Anterior cingulate cortex (tissue), 58 donors: ENCODE data around the gene STXBP6.
A peak's percentile ranks its signal among the peaks of the same experiment; 100 is the strongest.

Source experiments
- DNase-seq, 58 donors: peaks; one replicate each; lab custom pipeline; 2025; lab: John Stamatoyannopoulos, UW

Gene STXBP6

GRCh38 chr14:24925771-24926374 lies 124.1 kb downstream of the STXBP6 start:
- DNase-seq, result peak in 2 of 58 donors; percentile 39 to 58

GRCh38 chr14:24924544-24924943 lies 125.4 kb downstream of the STXBP6 start:
- no peak for DNase-seq

- no peak for DNase-seq
These were observed 128.0 kb downstream of the STXBP6 start for GRCh38 chr14:24921903-24922302.

- no peak for DNase-seq
These were observed 129.5 kb downstream of the STXBP6 start for GRCh38 chr14:24920265-24921075.

- no peak for DNase-seq
These were observed 131.1 kb downstream of the STXBP6 start for GRCh38 chr14:24918822-24919221.

GRCh38 chr14:24915958-24916595 lies 133.9 kb downstream of the STXBP6 start:
- no peak for DNase-seq

GRCh38 chr14:24915403-24915921 lies 134.5 kb downstream of the STXBP6 start:
- DNase-seq, result no peak

GRCh38 chr14:24913746-24914145 lies 136.2 kb downstream of the STXBP6 start:
- no peak for DNase-seq

- no peak for DNase-seq
These were observed 136.9 kb downstream of the STXBP6 start for GRCh38 chr14:24913021-24913420.

GRCh38 chr14:24911324-24912109 lies 138.4 kb downstream of the STXBP6 start:
- DNase-seq, result no peak

GRCh38 chr14:24910408-24910986 lies 139.4 kb downstream of the STXBP6 start:
- DNase-seq, result no peak

GRCh38 chr14:24909523-24910302 lies 140.2 kb downstream of the STXBP6 start:
- no peak for DNase-seq

GRCh38 chr14:24908592-24909236 lies 141.2 kb downstream of the STXBP6 start:
- peak in 2 of 58 donors; percentile 22 to 35 for DNase-seq

- no peak for DNase-seq
These were observed 145.4 kb downstream of the STXBP6 start for GRCh38 chr14:24904533-24904932.

- DNase-seq, result no peak
These were observed 146.6 kb downstream of the STXBP6 start for GRCh38 chr14:24903337-24903736.

- no peak for DNase-seq
These were observed 149.5 kb downstream of the STXBP6 start for GRCh38 chr14:24900269-24901100.

GRCh38 chr14:24897793-24898192 lies 152.2 kb downstream of the STXBP6 start:
- DNase-seq, result no peak

GRCh38 chr14:24895622-24896021 lies 154.3 kb downstream of the STXBP6 start:
- no peak for DNase-seq
